ENCODE measurements around the gene SLIT3.
"Not testable (repeated sequence)": the region's sequence is repeated elsewhere in the genome, so short reads cannot be mapped to it uniquely, and the experiment has no call there.

The SLIT3 gene

GRCh38 chr5:168668078-168668477 is 632.9 kb downstream of the SLIT3 start:
- DNase-seq (ENCODE audit: low read depth), result no peak

GRCh38 chr5:168667301-168667840 is 633.6 kb downstream of the SLIT3 start:
- DNase-seq (ENCODE audit: low read depth), result no peak

- DNase-seq (ENCODE audit: low read depth), result no peak
These were observed 634.6 kb downstream of the SLIT3 start for GRCh38 chr5:168666356-168666755.

GRCh38 chr5:168663276-168664004 is 637.5 kb downstream of the SLIT3 start:
- DNase-seq (ENCODE audit: low read depth), result no peak

GRCh38 chr5:168661593-168662485 is 639.1 kb downstream of the SLIT3 start:
- peak; percentile 12 for DNase-seq (ENCODE audit: low read depth)

GRCh38 chr5:168660691-168661090 is 640.2 kb downstream of the SLIT3 start:
- no peak for DNase-seq (ENCODE audit: low read depth)

GRCh38 chr5:168659286-168659847 is 641.6 kb downstream of the SLIT3 start:
- DNase-seq (ENCODE audit: low read depth), result no peak

- DNase-seq (ENCODE audit: low read depth), result no peak
These were observed 642.5 kb downstream of the SLIT3 start for GRCh38 chr5:168658394-168658793.

GRCh38 chr5:168656633-168657032 is 644.3 kb downstream of the SLIT3 start:
- DNase-seq (ENCODE audit: low read depth), result peak; percentile 56

- no peak for DNase-seq (ENCODE audit: low read depth)
These were observed 645.6 kb downstream of the SLIT3 start for GRCh38 chr5:168655316-168655715.

- peak; percentile 60 for DNase-seq (ENCODE audit: low read depth)
These were observed 646.7 kb downstream of the SLIT3 start for GRCh38 chr5:168654211-168654721.

- DNase-seq (ENCODE audit: low read depth), result no peak
These were observed 647.3 kb downstream of the SLIT3 start for GRCh38 chr5:168653626-168654025.

GRCh38 chr5:168651648-168652047 is 649.3 kb downstream of the SLIT3 start:
- peak; percentile 87 for DNase-seq (ENCODE audit: low read depth)

GRCh38 chr5:168649306-168649705 is 651.6 kb downstream of the SLIT3 start:
- DNase-seq (ENCODE audit: low read depth), result no peak

GRCh38 chr5:168648576-168648975 is 652.4 kb downstream of the SLIT3 start:
- DNase-seq (ENCODE audit: low read depth), result no peak

GRCh38 chr5:168648016-168648415 is 652.9 kb downstream of the SLIT3 start:
- DNase-seq (ENCODE audit: low read depth), result no peak

GRCh38 chr5:168647083-168647482 is 653.9 kb downstream of the SLIT3 start:
- DNase-seq (ENCODE audit: low read depth), result peak; percentile 55

- DNase-seq (ENCODE audit: low read depth), result no peak
These were observed 654.6 kb downstream of the SLIT3 start for GRCh38 chr5:168646335-168646734.

- no peak for DNase-seq (ENCODE audit: low read depth)
These were observed 655.7 kb downstream of the SLIT3 start for GRCh38 chr5:168645195-168645594.

GRCh38 chr5:168642019-168642418 is 658.9 kb downstream of the SLIT3 start:
- DNase-seq (ENCODE audit: low read depth), result no peak

- not testable (repeated sequence) for DNase-seq (ENCODE audit: low read depth)
These were observed 662.1 kb downstream of the SLIT3 start for GRCh38 chr5:168638846-168639245.

- no peak for DNase-seq (ENCODE audit: low read depth)
These were observed 663.1 kb downstream of the SLIT3 start for GRCh38 chr5:168637793-168638192.

All from EH (cell line).